Astrocyte of the cerebellum (primary cell): ENCODE data around the gene CDK5R1.

ENCODE experiments used
- DNase-seq: peaks from one replicate; pipeline ENCODE4 v3.0.0-alpha.2; 2011; ENCODE audit warnings: low read depth
- H3K4me3 ChIP-seq: 2 replicates; pipeline ENCODE4 v1.5.1; 2011; ENCODE audit warnings: mild to moderate bottlenecking, low read depth, low read length, moderate library complexity
- in situ Hi-C: cut with HindIII; loops from 2 replicates; pipeline ENCODE4 v1.10.0; 2017; ENCODE audit warnings: low sequenced_read_pairs
- TF ChIP-seq, protein P1 (sequence below): IDR thresholded peaks from 2 replicates; pipeline ENCODE4 v1.5.1; 2012; ENCODE audit warnings: low read length, low read depth, moderate library complexity, mild to moderate bottlenecking; ENCODE audit errors: missing control alignments

Gene CDK5R1

DNA sequence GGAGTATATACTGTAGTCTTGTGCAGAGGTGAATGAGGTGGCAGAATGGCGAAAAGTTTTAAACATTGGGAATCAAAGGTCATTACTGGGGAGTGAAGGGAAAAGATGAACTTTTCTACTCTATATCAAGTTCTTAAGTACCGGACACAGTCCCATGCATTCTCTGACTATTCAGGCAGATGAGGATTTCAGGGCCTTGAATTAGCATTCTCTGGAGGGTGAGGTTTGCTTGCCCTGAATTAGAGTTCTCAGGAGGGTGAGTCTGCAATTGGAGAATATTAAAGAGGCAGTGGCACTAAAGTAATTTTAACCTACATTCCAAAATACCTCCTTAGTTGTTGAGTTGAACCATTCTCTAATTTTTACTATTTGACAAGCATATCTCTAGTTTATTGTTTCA is 33.4 kb upstream of the CDK5R1 start:
- DNase-seq: no peak
- TF ChIP-seq, protein P1, sequence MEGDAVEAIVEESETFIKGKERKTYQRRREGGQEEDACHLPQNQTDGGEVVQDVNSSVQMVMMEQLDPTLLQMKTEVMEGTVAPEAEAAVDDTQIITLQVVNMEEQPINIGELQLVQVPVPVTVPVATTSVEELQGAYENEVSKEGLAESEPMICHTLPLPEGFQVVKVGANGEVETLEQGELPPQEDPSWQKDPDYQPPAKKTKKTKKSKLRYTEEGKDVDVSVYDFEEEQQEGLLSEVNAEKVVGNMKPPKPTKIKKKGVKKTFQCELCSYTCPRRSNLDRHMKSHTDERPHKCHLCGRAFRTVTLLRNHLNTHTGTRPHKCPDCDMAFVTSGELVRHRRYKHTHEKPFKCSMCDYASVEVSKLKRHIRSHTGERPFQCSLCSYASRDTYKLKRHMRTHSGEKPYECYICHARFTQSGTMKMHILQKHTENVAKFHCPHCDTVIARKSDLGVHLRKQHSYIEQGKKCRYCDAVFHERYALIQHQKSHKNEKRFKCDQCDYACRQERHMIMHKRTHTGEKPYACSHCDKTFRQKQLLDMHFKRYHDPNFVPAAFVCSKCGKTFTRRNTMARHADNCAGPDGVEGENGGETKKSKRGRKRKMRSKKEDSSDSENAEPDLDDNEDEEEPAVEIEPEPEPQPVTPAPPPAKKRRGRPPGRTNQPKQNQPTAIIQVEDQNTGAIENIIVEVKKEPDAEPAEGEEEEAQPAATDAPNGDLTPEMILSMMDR: no peak
- H3K4me3 ChIP-seq: no peak overlapping the region
- in situ Hi-C loops: loop anchor here (25.0 kb wide), 1 partner anchor 309 kb away; no protein-coding TSS in a partner anchor

- TF ChIP-seq, protein P1: no peak
- no peak overlapping the region for H3K4me3 ChIP-seq
- in situ Hi-C loops: loop anchor here (25.0 kb wide), 1 partner anchor 304 kb away; no protein-coding TSS in a partner anchor
- no peak for DNase-seq
Observed at GRCh38 chr17:32458371-32458770, 28.4 kb upstream of the CDK5R1 start.

GRCh38 chr17:32460054-32460453 is 26.7 kb upstream of the CDK5R1 start:
- TF ChIP-seq, protein P1: no peak
- H3K4me3 ChIP-seq: no peak overlapping the region
- in situ Hi-C loops: loop anchor here (5.0 to 25.0 kb wide), 2 partner anchors 92 to 302 kb away; no protein-coding TSS in a partner anchor
- DNase-seq: no peak

GRCh38 chr17:32461498-32461852 is 25.3 kb upstream of the CDK5R1 start:
- no peak for DNase-seq
- in situ Hi-C loops: loop anchor here (5.0 to 25.0 kb wide), 2 partner anchors 91 to 301 kb away; no protein-coding TSS in a partner anchor
- H3K4me3 ChIP-seq: no peak overlapping the region
- TF ChIP-seq, protein P1: no peak

DNA sequence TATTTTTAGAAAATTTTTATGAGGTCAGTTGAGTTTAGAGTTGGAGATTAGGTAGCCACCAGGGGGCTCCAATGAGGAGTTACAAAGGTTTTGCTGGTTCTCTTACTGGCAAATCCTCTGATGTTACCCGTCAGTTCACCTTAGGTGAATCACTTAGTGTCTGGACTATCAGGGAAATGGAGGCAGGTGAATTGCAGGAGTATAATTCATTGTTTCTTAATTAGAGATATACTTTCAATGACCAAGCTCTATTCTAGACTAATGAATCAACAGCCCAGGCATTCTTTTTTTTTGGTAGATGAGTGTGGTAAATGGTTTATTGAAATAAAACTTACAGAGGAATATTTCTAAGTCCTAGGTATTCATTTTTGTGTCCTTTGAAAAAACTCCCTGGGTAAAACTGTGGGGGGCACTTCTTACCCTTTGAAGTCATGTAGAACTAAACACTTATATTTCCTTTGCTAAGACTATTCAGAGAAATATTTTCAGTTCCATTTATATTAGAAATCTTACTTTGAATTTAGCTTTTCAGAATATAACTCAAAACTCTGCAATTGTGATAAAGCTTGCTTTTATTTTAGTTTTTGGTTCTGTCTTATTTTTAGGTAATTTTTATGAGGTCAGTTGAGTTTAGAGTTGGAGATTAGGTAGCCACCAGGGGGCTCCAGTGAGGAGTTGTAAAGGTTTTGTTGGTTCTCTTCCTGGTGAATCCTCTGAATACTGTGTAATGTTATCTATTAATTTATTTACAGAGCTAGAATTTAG is 24.8 kb upstream of the CDK5R1 start:
- in situ Hi-C loops: loop anchor here (5.0 to 25.0 kb wide), 2 partner anchors 90 to 300 kb away; no protein-coding TSS in a partner anchor
- TF ChIP-seq, protein P1: peak; percentile 75
- DNase-seq: peak; percentile 29
- no peak overlapping the region for H3K4me3 ChIP-seq

- DNase-seq: no peak
- TF ChIP-seq, protein P1: no peak
- no peak overlapping the region for H3K4me3 ChIP-seq
- in situ Hi-C loops: loop anchor here (5.0 to 25.0 kb wide), 2 partner anchors 89 to 299 kb away; no protein-coding TSS in a partner anchor
Observed at GRCh38 chr17:32463304-32463703, 23.5 kb upstream of the CDK5R1 start.
